ENCODE data around the gene RPS29. TPM values are rescaled to one million over a fixed set of nuclear protein-coding genes. Genes with fewer than 3 reads are reported as not detected.

The RPS29 gene
- 1,000 to 10,000 TPM; 2,152 to 2,442 TPM for total RNA-seq

DNA sequence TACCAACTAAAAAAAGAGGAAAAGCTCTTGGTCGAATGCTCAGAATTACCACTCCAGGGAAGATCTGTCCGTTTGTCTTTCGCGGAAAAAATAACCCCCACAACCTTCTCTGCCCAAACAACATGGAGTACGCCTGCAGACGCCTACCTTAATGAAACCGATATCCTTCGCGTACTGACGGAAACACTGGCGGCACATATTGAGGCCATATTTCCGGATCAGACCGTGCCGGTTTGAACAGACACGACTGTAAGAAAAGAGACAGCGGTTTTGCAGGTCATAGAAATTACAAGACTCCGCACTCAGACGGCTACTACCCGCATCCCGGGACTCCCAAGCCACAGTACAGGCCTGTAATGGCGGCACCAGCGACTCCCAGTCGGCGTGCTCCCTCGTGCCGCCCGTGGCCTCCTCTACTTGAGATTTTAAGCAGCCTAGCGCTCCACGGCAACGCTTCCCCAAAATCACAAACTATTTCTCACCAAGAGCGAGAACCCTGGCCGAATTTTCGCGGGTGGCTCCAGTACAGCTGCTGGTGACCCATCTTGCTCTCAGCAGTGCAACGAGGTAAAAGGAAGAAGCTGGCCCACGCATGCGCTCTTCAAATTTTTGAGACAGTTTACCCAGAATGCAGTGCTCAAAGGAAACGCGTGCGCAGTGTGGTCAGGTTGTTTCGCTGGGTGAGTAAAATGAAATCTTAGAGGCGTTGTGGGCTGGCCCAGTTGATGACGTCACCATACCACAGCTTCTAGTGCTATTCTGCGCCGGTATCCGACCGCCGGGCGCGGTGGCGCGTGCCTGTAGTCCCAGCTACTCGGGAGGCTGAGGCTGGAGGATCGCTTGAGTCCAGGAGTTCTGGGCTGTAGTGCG lies at the start of gene RPS29:
TSS of gene RPS29 (minus strand) at position 578 of the 870 bp plus-strand sequence. CDS start at position 544, 34 bp downstream.

GRCh38 chr14:49634547-49635334 lies 48.6 kb upstream of the RPS29 start, which contains the start of gene DNAAF2:
TSS of gene DNAAF2 (minus strand) at chr14:49635244. CDS start at chr14:49635149, 95 bp downstream.

GRCh38 chr14:49620182-49621113 lies 34.3 kb upstream of the RPS29 start, which contains the start of the genes MGAT2 and RPL36AL:
TSS of gene MGAT2 (plus strand) at chr14:49620799. CDS start at chr14:49621269, 470 bp downstream.
TSS of gene RPL36AL (minus strand) at chr14:49620626. CDS start at chr14:49619104, 1,522 bp downstream.

DNA sequence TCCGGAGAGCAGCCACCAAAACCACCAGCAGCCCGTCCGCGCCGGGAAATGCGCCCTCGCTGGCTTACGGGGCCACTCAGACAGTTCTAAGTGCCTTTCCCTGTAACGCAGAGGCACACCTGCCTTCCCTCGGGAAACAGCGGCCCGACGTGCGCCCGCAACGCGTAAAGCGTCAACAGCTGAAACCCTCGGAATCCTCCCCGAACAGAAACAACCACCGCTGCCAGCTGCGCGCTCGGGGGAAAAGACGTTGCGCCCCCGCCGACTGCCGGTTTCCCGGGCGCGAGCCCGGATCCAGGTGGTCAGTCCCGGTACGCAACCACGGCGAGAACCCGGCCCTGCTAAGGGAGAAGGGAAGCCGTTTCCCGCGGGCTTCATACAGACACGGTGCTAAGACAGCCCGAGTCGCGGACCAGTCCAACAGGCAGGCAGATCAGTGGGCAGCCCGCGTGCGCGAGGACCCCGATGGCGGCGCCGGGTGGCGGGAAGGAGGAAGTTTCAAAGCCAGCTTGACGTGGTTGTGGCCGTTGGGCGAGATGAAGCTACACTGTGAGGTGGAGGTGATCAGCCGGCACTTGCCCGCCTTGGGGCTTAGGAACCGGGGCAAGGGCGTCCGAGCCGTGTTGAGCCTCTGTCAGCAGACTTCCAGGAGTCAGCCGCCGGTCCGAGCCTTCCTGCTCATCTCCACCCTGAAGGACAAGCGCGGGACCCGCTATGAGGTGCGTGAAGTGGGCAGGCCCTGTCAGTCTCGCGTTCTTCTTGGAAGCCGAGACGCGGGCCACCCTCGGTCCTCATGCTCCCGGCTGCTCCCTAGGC lies 12.5 kb upstream of the RPS29 start, which contains the start of gene LRR1:
TSS of gene LRR1 (plus strand) at position 456 of the 816 bp plus-strand sequence. CDS start at position 537, 81 bp downstream.

Other genes starting within 250 kb of the RPS29 start
- 10 to 100 TPM; 32.9 to 34.1 TPM for gene LRR1, start 12.6 kb upstream of the RPS29 start, total RNA-seq
- 100 to 1,000 TPM; 298 to 319 TPM for gene RPL36AL, start 34.2 kb upstream of the RPS29 start, total RNA-seq
- 10 to 100 TPM; 64.2 to 66.8 TPM for gene MGAT2, start 34.4 kb upstream of the RPS29 start, total RNA-seq
- 1 to 10 TPM; 5.3 to 5.8 TPM for gene DNAAF2, start 48.9 kb upstream of the RPS29 start, total RNA-seq
- gene POLE2, start 101.8 kb upstream of the RPS29 start, total RNA-seq = 10 to 100 TPM; 20.2 to 21.3 TPM
- gene KLHDC1, start 106.7 kb upstream of the RPS29 start, total RNA-seq = 1 to 10 TPM; 2.8 to 5.1 TPM
- gene KLHDC2, start 181.8 kb upstream of the RPS29 start, total RNA-seq = 10 to 100 TPM; 40.5 to 42.5 TPM